Keratinocyte (primary cell): ENCODE measurements around the gene CLDND2. TPM values are rescaled to one million over a fixed set of nuclear protein-coding genes. Genes with fewer than 3 reads are reported as not detected.
"Not testable (repeated sequence)": the region's sequence is repeated elsewhere in the genome, so short reads cannot be mapped to it uniquely, and the experiment has no call there.

ENCODE experiments used
- DNase-seq: peaks from one replicate; pipeline ENCODE4 v3.0.0-alpha.2; 2011; ENCODE audit warnings: low read depth, missing footprints, low spot score
- FAIRE-seq: peaks from 2 replicates; lab custom pipeline; 2011; peaks lifted over from hg19 to GRCh38; lab: Jason Lieb, UNC
- H2AFZ ChIP-seq: 2 replicates; pipeline ENCODE4 v1.6.0; 2012; ENCODE audit warnings: low read length, control low read depth, inconsistent platforms; ENCODE audit not compliant: control insufficient read depth
- H3K27ac ChIP-seq: 2 replicates; pipeline ENCODE4 v1.5.1; 2011; ENCODE audit warnings: low read length; ENCODE audit not compliant: control insufficient read depth, insufficient read depth
- H3K27me3 ChIP-seq: 3 replicates; pipeline ENCODE4 v1.6.0; 2011; ENCODE audit warnings: low read length; ENCODE audit not compliant: control insufficient read depth, insufficient read depth; ENCODE audit errors: extremely low read depth
- H3K36me3 ChIP-seq, 2 experiments: 2 replicates in 1 of 2; 3 replicates in 1 of 2; pipeline ENCODE4 v1.5.1; 2011; ENCODE audit warnings: low read length in 2 of 2, mild to moderate bottlenecking in 1 of 2; ENCODE audit not compliant: control insufficient read depth in 2 of 2, insufficient read depth in 2 of 2; ENCODE audit errors: extremely low read depth in 1 of 2
- H3K4me1 ChIP-seq: 3 replicates; pipeline ENCODE4 v1.5.1; 2011; ENCODE audit warnings: low read length; ENCODE audit not compliant: control insufficient read depth, insufficient read depth; ENCODE audit errors: extremely low read depth
- H3K4me2 ChIP-seq: 3 replicates; pipeline ENCODE4 v1.6.0; 2011; ENCODE audit warnings: low read depth, low read length; ENCODE audit not compliant: control insufficient read depth, insufficient read depth; ENCODE audit errors: extremely low read depth
- H3K4me3 ChIP-seq, 3 experiments: fragments of 200-600 bp in 1 of 3; sonication (generic) in 1 of 3; 2 replicates in 2 of 3; 3 replicates in 1 of 3; pipeline ENCODE4 v1.5.1; 2011 to 2016; ENCODE audit warnings: low read length in 3 of 3, mild to moderate bottlenecking in 3 of 3, control low read depth in 2 of 3, inconsistent platforms in 1 of 3, low read depth in 1 of 3, mixed read lengths in 1 of 3, mixed run types in 1 of 3, moderate library complexity in 1 of 3; ENCODE audit not compliant: control insufficient read depth in 2 of 3, insufficient read depth in 2 of 3; ENCODE audit errors: extremely low read depth in 1 of 3
- H3K79me2 ChIP-seq: 2 replicates; pipeline ENCODE4 v1.6.0; 2012; ENCODE audit warnings: low read length; ENCODE audit not compliant: control insufficient read depth, insufficient read depth
- H3K9ac ChIP-seq: 3 replicates; pipeline ENCODE4 v1.6.0; 2011; ENCODE audit warnings: low read length; ENCODE audit not compliant: control insufficient read depth, insufficient read depth; ENCODE audit errors: extremely low read depth
- H3K9me1 ChIP-seq: 3 replicates; pipeline ENCODE4 v1.6.0; 2011; ENCODE audit warnings: low read length; ENCODE audit not compliant: control insufficient read depth, insufficient read depth; ENCODE audit errors: extremely low read depth
- H3K9me3 ChIP-seq: 2 replicates; pipeline ENCODE4 v1.5.1; 2012; ENCODE audit warnings: low read depth, low read length; ENCODE audit not compliant: control insufficient read depth
- H4K20me1 ChIP-seq: 3 replicates; pipeline ENCODE4 v1.6.0; 2011; ENCODE audit warnings: low read length; ENCODE audit not compliant: control insufficient read depth, insufficient read depth; ENCODE audit errors: extremely low read depth
- CTCF ChIP-seq, 3 experiments: IDR thresholded peaks in 1 of 3; conservative IDR thresholded peaks in 1 of 3; optimal IDR thresholded peaks in 1 of 3; 2 replicates in 2 of 3; 3 replicates in 1 of 3; pipeline versions ENCODE3 to v1.5.1; 2011; ENCODE audit warnings: low read length in 3 of 3, mild to moderate bottlenecking in 3 of 3, moderate library complexity in 2 of 3, control low read depth in 1 of 3, inconsistent platforms in 1 of 3; ENCODE audit not compliant: insufficient read depth in 2 of 3; ENCODE audit errors: extremely low read depth in 1 of 3
- EZH2 ChIP-seq: IDR thresholded peaks from one replicate; pipeline ENCODE4 v1.6.1; 2012; ENCODE audit warnings: inconsistent platforms, mild to moderate bottlenecking, low read length, moderate library complexity
- dilution Hi-C: fragments of 300-500 bp; cut with MboI; formaldehyde crosslinking; loops from one replicate; pipeline ENCODE4 v1.7.0; 2020; ENCODE audit warnings: low sequenced_read_pairs; ENCODE audit not compliant: extremely low pct_ligation_motif_present
- polyA plus RNA-seq, 5 experiments: library from polyadenylated mRNA; depleted of rRNA in 3 of 5; stranded (reverse) in 3 of 5; stranded (forward) in 1 of 5; unstranded in 1 of 5; fragments of >200 nt; gene quantifications; 1 replicate in 1 of 5; 2 replicates in 3 of 5; 3 replicates in 1 of 5; pipeline versions ENCODE4 v1.2.1 to v1.2.3, GENCODE V29; 2011 to 2012; ENCODE audit warnings: missing spikeins in 2 of 5, low read depth in 1 of 5, low replicate concordance in 1 of 5

Gene CLDND2
- polyA plus RNA-seq, 1 donor (not counting 4 experiments of a cell fraction or from before 2014, with no cell fraction given): 0.37 TPM

DNA sequence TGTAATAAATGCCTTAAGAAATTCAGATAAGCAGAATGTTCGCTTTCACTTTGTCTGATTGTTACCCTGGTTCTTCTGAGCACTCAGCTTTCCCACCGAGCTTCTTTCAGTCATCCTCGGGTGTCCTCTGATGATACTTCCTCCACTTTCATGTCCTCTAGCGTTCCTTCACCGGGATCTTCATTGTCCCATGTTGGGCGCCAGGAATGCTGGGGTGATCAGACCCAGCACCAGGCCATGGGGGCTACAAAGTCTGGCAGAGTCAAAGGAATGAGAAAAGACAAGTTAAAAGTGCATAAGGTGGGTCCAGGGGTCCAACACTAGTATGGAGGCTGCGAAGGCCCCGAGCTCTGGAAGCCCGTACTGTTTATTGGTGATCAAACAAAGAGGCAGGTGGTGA lies 33.3 kb upstream of the CLDND2 start:
- Histone ChIP-seq H3K4me2 (no peak overlapping the region), H3K4me3 (no peak overlapping the region), H3K79me2 (no peaks in the 10 kb centered on the region), H3K27ac (no peak overlapping the region), H3K9ac (no peak overlapping the region), H3K9me3 (peaks cover 4% of the 10 kb centered on the region), H3K36me3 (no peaks in the 10 kb centered on the region), H3K27me3 (no peaks in the 10 kb centered on the region), H3K9me1 (no peaks in the 10 kb centered on the region), H3K4me1 (no peaks in the 10 kb centered on the region), H4K20me1 (no peaks in the 10 kb centered on the region), H2AFZ (no peak overlapping the region)
- no peak for FAIRE-seq
- dilution Hi-C loops: no loop called here
- TF ChIP-seq EZH2 (no peak), CTCF (optimal IDR thresholded peaks at IDR 0.05 in 1 of 3, IDR thresholded peaks at IDR 0.05 in 1 of 3, conservative IDR thresholded peaks at IDR 0.05 in 1 of 3; ENCODE audit: extremely low read depth in 1 of 3, insufficient read depth in 2 of 3, low read length in 3 of 3) (no peak)
- DNase-seq: no peak

DNA sequence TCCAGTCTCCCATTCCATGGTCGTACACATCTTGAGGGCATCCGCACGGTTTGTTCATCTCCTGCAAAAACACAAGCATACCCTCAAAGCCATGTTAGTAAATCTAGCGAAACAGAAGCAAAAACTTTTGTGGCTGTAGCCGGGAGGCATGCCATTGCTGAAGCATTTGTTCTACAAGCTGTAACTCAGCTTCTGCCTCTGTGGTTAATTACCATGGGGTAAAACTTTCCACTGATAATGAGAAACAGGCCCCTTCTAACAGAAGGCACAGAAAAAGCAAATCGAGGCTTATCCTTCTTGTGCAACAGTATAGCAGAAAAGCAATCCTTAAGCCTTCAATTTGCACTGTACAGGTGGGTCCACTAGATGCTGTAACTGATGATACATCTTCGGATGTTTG lies 31.1 kb upstream of the CLDND2 start:
- H3K9me1 ChIP-seq, dilution Hi-C loops, H3K4me3 ChIP-seq, H2AFZ ChIP-seq, FAIRE-seq, H3K36me3 ChIP-seq, H3K9me3 ChIP-seq, H3K27ac ChIP-seq, H3K79me2 ChIP-seq, H4K20me1 ChIP-seq, H3K9ac ChIP-seq, H3K4me2 ChIP-seq, H3K4me1 ChIP-seq, H3K27me3 ChIP-seq, DNase-seq: not testable (repeated sequence)

- no peaks in the 10 kb centered on the region for H3K9me1 ChIP-seq
- H3K4me3 ChIP-seq: no peak overlapping the region
- no peak overlapping the region for H3K27ac ChIP-seq
- no peak for TF ChIP-seq EZH2
- no peak for TF ChIP-seq CTCF (optimal IDR thresholded peaks at IDR 0.05 in 1 of 3, IDR thresholded peaks at IDR 0.05 in 1 of 3, conservative IDR thresholded peaks at IDR 0.05 in 1 of 3; ENCODE audit: extremely low read depth in 1 of 3, insufficient read depth in 2 of 3, low read length in 3 of 3)
- H3K36me3 ChIP-seq: no peaks in the 10 kb centered on the region
- peaks cover 4% of the 10 kb centered on the region for H3K9me3 ChIP-seq
- no peaks in the 10 kb centered on the region for H4K20me1 ChIP-seq
- no peak overlapping the region for H3K4me2 ChIP-seq
- no peak overlapping the region for H3K9ac ChIP-seq
- DNase-seq (no peak), FAIRE-seq (no peak)
- H2AFZ ChIP-seq: no peak overlapping the region
- no peaks in the 10 kb centered on the region for H3K4me1 ChIP-seq
- dilution Hi-C loops: no loop called here
- no peaks in the 10 kb centered on the region for H3K79me2 ChIP-seq
- no peaks in the 10 kb centered on the region for H3K27me3 ChIP-seq
Measured at GRCh38 chr19:51399231-51399630, 30.4 kb upstream of the CLDND2 start.
